ENCODE measurements around the gene SMG9.

DNA sequence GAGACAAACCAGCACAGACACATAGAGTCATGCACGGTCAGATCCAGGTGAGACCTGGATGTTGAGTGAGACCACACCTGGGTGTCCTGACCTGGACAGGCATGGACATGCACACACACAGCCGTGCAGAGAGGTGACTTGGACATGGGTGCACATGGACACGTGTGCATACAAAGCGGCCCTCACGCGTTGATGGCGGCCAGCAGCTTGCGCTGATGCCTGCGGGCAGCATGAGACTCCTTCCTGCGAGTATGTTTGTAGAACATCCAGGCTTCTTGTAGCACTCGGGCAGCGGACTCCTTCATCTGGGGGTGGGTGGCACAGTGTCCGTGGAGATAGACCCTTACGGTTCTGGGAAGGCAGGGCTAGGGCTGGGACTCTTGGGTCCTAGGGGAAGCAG, 14.5 kb upstream of the SMG9 start:
- no peak for TF ChIP-seq YY1 (IDR thresholded peaks at IDR 0.05; ENCODE audit: low read depth)
- TF ChIP-seq, protein P1, sequence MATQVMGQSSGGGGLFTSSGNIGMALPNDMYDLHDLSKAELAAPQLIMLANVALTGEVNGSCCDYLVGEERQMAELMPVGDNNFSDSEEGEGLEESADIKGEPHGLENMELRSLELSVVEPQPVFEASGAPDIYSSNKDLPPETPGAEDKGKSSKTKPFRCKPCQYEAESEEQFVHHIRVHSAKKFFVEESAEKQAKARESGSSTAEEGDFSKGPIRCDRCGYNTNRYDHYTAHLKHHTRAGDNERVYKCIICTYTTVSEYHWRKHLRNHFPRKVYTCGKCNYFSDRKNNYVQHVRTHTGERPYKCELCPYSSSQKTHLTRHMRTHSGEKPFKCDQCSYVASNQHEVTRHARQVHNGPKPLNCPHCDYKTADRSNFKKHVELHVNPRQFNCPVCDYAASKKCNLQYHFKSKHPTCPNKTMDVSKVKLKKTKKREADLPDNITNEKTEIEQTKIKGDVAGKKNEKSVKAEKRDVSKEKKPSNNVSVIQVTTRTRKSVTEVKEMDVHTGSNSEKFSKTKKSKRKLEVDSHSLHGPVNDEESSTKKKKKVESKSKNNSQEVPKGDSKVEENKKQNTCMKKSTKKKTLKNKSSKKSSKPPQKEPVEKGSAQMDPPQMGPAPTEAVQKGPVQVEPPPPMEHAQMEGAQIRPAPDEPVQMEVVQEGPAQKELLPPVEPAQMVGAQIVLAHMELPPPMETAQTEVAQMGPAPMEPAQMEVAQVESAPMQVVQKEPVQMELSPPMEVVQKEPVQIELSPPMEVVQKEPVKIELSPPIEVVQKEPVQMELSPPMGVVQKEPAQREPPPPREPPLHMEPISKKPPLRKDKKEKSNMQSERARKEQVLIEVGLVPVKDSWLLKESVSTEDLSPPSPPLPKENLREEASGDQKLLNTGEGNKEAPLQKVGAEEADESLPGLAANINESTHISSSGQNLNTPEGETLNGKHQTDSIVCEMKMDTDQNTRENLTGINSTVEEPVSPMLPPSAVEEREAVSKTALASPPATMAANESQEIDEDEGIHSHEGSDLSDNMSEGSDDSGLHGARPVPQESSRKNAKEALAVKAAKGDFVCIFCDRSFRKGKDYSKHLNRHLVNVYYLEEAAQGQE (IDR thresholded peaks at IDR 0.05; ENCODE audit: low read depth), result no peak
